ENCODE measurements around the gene SARDH. TPM values are rescaled to one million over a fixed set of nuclear protein-coding genes. Genes with fewer than 3 reads are reported as not detected.
"Not testable (repeated sequence)": the region's sequence is repeated elsewhere in the genome, so short reads cannot be mapped to it uniquely, and the experiment has no call there.

The SARDH gene
- total and polyA plus RNA-seq, 8 donors = 3.9 to 13.9 (median 9.9) TPM

DNA sequence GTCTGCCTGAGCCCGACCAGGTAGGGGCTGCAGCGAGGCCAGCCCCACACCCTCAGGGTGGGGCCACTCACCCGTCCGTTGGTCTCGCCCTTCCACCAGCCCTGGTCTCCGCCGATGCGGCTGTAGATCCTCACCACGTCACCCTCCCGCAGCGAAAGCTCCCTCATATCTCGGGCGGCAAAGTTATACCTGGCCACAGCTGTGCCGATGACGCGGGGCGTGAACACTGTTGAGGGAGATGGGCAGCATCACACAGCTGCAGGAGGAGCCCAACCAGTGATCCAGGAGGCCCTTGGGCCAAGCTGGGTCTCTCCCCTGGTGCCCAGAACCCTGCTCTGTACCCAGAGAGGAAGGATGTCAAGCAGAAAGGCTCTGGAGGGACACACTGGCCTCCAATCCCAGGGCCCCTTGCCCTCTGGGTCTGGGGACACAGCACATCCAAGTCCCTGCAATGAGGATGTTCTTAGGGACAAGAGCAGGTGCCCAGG is 30.3 kb upstream of the SARDH start:
- Histone ChIP-seq H3K27me3 (no peaks in the 10 kb centered on the region), H3K27ac (no peak overlapping the region), H3K9me3 (peaks cover 4 to 13% of the 10 kb centered on the region in 2 donors), H3K4me1 (no peaks in the 10 kb centered on the region), H3K36me3 (peaks cover 0 to 72% of the 10 kb centered on the region in 2 donors), H3K4me3 (no peak overlapping the region)
- ATAC-seq = no peak
- peak in 1 of 4 donors; percentile 23 for DNase-seq
- TF ChIP-seq, protein P1, sequence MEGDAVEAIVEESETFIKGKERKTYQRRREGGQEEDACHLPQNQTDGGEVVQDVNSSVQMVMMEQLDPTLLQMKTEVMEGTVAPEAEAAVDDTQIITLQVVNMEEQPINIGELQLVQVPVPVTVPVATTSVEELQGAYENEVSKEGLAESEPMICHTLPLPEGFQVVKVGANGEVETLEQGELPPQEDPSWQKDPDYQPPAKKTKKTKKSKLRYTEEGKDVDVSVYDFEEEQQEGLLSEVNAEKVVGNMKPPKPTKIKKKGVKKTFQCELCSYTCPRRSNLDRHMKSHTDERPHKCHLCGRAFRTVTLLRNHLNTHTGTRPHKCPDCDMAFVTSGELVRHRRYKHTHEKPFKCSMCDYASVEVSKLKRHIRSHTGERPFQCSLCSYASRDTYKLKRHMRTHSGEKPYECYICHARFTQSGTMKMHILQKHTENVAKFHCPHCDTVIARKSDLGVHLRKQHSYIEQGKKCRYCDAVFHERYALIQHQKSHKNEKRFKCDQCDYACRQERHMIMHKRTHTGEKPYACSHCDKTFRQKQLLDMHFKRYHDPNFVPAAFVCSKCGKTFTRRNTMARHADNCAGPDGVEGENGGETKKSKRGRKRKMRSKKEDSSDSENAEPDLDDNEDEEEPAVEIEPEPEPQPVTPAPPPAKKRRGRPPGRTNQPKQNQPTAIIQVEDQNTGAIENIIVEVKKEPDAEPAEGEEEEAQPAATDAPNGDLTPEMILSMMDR (IDR thresholded peaks at IDR 0.05) = no peak
- intact Hi-C loops (cut with DNase I) = no loop called here

DNA sequence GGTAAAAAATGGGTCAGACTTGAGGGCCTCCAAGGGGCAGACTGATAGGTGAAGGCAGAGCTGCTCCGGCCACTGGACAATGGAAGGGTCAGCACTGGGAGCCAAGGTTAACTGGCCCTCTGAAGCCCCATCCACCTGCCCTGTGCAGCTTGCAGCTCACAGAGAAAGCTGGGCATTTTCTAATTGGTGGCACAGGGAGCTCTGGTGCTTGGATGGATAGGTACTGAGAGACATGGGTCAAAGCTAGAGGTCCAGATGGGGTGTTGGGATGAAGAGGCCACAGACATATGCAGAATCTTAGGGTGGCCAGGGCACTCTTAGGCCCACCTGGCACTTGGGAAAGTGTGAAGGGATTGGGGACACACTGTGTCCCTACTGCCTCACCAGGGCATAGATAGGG is 29.5 kb upstream of the SARDH start:
- TF ChIP-seq, protein P1 (IDR thresholded peaks at IDR 0.05) = no peak
- Histone ChIP-seq H3K36me3 (peaks cover 0 to 80% of the 10 kb centered on the region in 2 donors), H3K4me1 (no peaks in the 10 kb centered on the region), H3K27ac (no peak overlapping the region), H3K4me3 (no peak overlapping the region), H3K9me3 (peaks cover 4 to 13% of the 10 kb centered on the region in 2 donors), H3K27me3 (no peaks in the 10 kb centered on the region)
- intact Hi-C loops (cut with DNase I) = no loop called here
- ATAC-seq = no peak
- no peak for DNase-seq

DNA sequence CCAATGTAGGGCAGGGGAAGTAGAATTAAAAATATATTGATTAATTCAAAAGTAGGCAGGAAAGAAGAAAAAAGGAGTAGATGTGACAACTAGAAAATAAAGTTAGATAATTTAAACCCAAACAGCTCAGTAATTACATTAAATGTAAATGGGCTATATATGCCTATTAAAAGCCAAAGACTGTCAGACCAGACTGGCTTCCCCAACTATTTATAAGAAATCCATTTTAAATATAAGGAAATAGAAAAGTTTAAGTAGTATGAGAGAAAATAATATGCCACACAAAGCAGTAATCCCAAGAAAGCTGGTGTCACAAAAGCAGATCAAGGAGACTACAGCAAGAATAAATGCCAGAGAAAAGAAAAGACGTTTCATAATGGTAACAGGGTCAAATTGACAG is 28.9 kb upstream of the SARDH start:
- no peak overlapping the region for H3K27ac ChIP-seq
- DNase-seq (no peak), ATAC-seq (no peak)
- H3K4me3 ChIP-seq = no peak overlapping the region
- H3K36me3 ChIP-seq = peaks cover 0 to 83% of the 10 kb centered on the region in 2 donors
- TF ChIP-seq, protein P1 (IDR thresholded peaks at IDR 0.05) = no peak
- no peaks in the 10 kb centered on the region for H3K4me1 ChIP-seq
- intact Hi-C loops (cut with DNase I) = no loop called here
- H3K27me3 ChIP-seq = no peaks in the 10 kb centered on the region
- H3K9me3 ChIP-seq = peaks cover 4 to 13% of the 10 kb centered on the region in 2 donors

DNA sequence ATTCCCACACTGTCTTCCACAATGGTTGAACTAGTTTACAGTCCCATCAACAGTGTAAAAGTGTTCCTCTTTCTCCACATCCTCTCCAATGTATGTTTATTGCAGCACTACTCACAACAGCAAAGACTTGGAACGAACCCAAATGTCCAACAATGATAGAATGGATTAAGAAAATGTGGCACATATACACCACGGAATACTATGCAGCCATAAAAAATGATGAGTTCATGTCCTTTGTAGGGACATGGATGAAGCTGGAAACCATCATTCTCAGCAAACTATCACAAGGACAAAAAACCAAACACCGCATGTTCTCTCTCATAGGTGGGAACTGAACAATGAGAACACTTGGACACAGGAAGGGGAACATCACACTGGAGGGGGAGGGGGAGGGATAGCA is 28.1 kb upstream of the SARDH start:
- H3K4me3 ChIP-seq; H3K27me3 ChIP-seq; H3K27ac ChIP-seq; H3K4me1 ChIP-seq; intact Hi-C loops (cut with DNase I); DNase-seq; ATAC-seq: not testable (repeated sequence)
- Histone ChIP-seq H3K36me3 (peaks cover 0 to 83% of the 10 kb centered on the region in 2 donors), H3K9me3 (peaks cover 4 to 13% of the 10 kb centered on the region in 2 donors)

DNA sequence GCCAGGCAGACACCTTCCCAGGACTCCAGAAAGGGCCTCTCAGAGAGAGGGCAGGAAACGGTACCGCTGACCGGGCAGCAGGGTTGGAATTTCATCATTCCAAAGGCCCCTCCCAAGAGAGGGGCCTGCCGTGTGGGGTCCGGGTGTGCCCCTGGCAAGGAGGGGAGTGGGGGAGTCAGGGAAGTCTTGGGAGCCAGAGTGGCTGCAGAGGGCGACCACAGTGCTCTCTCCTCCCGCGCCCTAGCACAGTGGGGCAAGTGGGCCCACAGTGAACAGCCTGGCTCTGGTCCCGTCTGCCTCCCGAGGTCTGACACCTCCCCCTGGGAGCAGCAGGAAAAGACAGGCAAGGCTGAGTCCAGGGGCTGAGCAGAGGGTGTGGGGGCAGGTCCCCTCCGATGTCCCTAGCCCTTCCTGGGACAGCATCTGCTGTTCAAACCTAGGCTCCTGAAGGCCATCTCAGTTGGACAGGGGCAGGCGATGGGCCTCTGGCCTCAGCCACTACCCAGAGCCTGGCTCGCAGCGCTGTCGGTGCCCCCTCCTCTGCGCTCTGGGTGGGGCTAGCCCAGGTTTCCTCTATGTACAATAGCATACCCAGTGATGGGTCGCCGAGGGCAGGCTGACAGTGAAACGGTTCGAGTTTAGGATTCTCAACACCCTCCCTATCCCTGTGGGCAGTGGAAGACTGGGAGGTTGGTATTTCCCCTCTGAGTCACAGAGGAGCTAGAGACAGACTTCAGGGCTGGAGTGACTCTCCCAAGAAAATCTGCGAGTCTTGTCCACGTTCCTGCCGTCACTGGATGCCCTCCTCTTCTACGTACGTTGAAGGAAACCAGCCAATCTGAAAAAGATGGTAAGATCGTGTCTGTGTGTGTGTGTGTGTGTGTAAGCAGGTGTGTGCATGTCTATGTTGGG is 25.4 kb upstream of the SARDH start:
- H3K27me3 ChIP-seq = no peaks in the 10 kb centered on the region
- TF ChIP-seq, protein P1 (IDR thresholded peaks at IDR 0.05) = no peak
- H3K27ac ChIP-seq = no peak overlapping the region
- no peaks in the 10 kb centered on the region for H3K4me1 ChIP-seq
- H3K9me3 ChIP-seq = peaks cover 4 to 13% of the 10 kb centered on the region in 2 donors
- DNase-seq = peak in 1 of 4 donors; percentile 68
- intact Hi-C loops (cut with DNase I) = no loop called here
- no peak for ATAC-seq
- no peak overlapping the region for H3K4me3 ChIP-seq
- peaks cover 0 to 57% of the 10 kb centered on the region in 2 donors for H3K36me3 ChIP-seq
